ENCODE measurements around the gene CYTH3. TPM values are rescaled to one million over a fixed set of nuclear protein-coding genes. Genes with fewer than 3 reads are reported as not detected.
"Not testable (repeated sequence)": the region's sequence is repeated elsewhere in the genome, so short reads cannot be mapped to it uniquely, and the experiment has no call there.

Gene CYTH3
- polyA plus RNA-seq, 3 donors: 5.2 to 28.5 (median 23.2) TPM

DNA sequence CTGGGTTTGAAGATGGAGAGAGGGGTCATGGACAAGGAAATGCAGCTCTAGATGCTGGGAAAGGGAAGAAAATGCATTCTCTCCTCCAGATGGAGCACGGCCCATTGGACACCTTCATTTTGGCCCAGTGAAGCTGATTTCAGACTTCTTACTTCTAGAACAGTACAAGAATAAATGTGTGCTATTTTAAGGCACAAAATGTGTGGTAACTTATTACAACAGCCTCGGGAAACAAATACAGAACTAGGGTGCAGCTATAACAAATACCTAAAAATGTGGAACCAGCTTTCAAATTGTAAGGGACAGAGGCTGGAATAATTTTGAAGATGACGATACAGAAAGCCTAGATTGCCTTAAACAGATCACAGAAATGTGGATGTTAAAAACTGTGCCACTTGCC lies 54.1 kb downstream of the CYTH3 start:
- WGBS, 3 donors: 50 to 85% (median 61%) methylated on average over 3 of the region's 3 CpGs
- H3K27ac ChIP-seq (ENCODE audit: low read depth, low read length): no peak overlapping the region

GRCh38 chr7:6212008-6212407 lies 60.4 kb downstream of the CYTH3 start:
- 93 to 98% (median 96%) methylated on average over 3 of the region's 3 CpGs for WGBS, 3 donors
- no peak overlapping the region for H3K27ac ChIP-seq (ENCODE audit: low read depth, low read length)

GRCh38 chr7:6210621-6211372 lies 61.6 kb downstream of the CYTH3 start:
- 81 to 86% (median 85%) methylated on average over 7 of the region's 7 CpGs for WGBS, 3 donors
- H3K27ac ChIP-seq (ENCODE audit: low read depth, low read length): no peak overlapping the region

DNA sequence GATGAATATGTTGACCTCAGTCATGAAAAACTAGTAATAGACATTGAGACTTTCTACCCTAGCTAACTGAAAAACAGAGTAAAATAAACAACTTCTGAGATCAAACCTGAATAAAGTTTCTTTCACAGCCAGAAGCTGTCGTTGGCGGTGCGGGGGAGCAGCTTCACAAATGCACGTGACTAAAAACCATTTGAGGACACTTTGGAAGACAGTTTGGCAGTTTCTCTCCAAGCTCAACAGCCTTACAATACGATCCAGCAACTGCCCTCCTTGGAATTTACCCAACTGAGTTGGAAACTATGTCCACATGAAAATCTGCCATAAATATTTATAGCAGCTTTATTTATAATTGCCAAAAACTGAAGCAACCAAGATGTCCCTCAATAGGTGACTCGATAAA lies 63.1 kb downstream of the CYTH3 start:
- H3K27ac ChIP-seq (ENCODE audit: low read depth, low read length): no peak overlapping the region

DNA sequence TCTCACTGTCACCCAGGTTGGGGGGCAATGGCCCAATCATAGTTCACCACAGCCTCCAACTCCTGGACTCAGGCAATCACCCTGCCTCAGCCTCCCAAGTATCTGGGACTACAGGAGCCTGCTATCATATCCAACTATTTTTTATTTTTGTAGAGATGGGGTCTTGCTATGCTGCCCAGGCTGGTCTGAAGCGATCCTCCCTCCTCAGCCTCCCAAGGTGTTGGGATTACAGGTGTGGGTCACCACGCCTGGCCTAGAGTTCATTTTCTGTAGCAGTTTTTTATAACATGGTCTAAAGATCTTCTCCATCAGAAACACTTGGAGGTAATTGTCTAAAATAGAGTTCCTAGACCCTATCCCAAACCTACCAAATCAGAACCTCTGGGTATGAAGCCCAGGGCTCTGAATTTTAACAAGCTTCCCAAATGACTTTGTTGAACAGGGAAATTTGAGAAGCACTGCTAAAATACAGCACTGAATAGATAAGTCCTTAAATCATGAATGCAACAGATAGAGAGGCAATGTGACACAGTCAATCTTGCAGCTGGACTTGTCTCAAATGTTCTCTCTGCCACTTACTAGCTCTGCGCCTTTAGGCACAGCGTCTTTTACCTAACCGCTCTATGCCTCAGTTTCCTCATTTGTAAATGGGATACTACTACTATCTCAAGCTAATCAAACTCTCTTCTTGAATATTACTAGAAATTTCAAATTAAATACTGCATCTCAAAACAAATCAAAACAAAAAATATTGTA lies 63.7 kb downstream of the CYTH3 start:
- H3K27ac ChIP-seq (ENCODE audit: low read depth, low read length): no peak overlapping the region
- WGBS, 3 donors: 96 to 99% (median 97%) methylated on average over 5 of the region's 5 CpGs

More for the DNA sequence above, 63.1 kb downstream of the CYTH3 start:
- whole genome bisulfite sequencing, 3 donors: 58 to 72% (median 59%) methylated on average over 6 of the region's 6 CpGs

DNA sequence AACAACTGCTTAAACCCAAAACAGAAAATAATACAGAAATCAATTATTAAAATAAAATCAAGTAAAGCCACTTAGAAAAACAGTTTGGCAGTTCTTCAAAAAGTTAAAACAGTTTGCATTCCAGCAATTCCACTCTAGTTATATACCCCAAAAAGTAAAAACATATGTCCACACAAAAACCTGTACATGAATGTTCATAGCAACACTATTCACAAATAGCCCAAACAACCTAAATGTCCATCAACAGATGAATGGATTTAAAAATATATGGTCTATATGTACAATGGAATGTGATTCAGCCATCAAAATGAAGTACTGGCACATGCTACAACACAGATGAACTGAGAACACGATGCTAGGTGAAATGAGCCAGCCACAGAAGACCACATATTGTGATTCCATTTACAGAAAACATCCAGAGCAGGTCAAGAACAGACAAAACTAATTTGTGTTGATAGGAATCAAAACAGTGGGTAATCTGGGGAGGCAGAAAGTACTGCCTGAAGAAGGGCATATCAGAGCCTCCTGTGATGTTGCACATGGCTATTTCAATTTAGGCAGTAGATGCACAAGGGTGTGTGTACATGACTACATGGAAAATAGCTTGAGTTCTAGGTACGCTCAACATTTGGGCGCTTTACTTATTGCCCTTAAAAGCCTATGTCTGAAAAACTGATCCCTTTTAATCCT lies 66.3 kb downstream of the CYTH3 start:
- 78 to 90% (median 86%) methylated on average over 3 of the region's 3 CpGs for WGBS, 3 donors

GRCh38 chr7:6203381-6203780 lies 69.0 kb downstream of the CYTH3 start:
- WGBS, 3 donors: 92 to 97% (median 93%) methylated on average over 5 of the region's 5 CpGs

More for the DNA sequence above, 66.3 kb downstream of the CYTH3 start:
- no peak overlapping the region for H3K27ac ChIP-seq (ENCODE audit: low read depth, low read length)

GRCh38 chr7:6202117-6202516 lies 70.3 kb downstream of the CYTH3 start:
- 65 to 88% (median 87%) methylated on average over 10 of the region's 10 CpGs for WGBS, 3 donors
- no peak overlapping the region for H3K27ac ChIP-seq (ENCODE audit: low read depth, low read length)

More at GRCh38 chr7:6203381-6203780, 69.0 kb downstream of the CYTH3 start:
- H3K27ac ChIP-seq (ENCODE audit: low read depth, low read length): no peak overlapping the region

DNA sequence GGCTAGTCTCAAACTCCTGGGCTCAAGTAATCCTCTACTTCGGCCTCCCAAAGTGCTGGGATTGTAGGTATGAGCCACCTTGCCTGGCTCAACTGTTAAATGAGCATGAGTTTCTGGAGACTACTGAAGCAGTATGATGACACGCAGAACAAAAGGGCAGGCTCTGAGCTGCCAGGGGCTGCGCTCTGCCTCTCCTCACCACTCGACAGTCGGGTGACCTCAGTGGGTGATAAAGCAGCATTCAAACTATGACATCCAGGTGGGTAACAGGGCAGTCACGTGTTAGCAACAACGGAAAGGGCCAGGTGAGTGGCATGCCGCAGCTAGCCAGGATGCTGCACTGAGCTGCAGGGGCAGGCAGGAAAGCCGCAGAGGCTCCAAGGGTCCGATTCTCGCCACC lies 71.5 kb downstream of the CYTH3 start:
- H3K27ac ChIP-seq (ENCODE audit: low read depth, low read length): no peak overlapping the region
- WGBS, 3 donors: 94 to 97% (median 96%) methylated on average over 11 of the region's 11 CpGs

DNA sequence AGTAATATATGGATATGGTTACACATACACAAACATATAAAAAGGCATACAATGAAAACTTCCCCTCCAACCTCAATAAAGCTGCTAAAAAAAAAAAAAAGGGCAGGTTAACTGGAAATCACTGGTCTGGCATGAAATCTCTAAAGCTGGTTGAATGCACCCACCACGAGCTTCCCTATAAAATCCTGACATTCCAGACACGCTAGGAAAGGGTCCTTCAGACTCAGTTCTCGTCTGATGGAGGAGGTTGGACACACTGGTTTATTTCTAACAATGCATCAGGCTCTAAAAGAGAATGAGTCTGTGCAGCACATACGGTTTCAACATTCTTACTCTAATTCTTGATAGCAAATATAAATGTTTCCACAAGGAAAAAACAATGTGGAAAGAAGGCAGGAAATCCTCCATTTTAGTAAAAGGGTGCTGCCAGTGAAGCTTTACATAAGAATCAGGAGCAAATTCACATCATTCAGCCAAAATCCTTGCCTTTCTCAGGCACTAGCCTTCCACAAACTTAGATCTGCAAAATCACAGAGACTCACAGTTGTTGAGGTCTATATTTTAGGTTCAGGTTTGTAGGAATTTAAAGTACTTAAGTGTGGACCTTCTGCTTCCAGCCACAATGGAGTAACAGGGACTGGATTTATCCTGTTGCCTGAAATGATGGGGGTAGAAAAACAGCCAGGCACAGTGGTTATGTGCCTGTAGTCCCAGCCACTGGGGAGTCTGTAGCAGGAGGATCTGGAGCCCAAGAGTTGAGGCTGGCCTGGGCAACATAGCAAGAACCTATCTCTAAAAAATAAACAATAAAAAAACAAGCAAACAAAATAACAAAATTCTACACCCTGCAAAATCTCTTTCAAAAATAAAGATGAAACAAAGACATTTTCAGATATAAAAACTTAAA lies 73.5 kb downstream of the CYTH3 start:
- H3K27ac ChIP-seq (ENCODE audit: low read depth, low read length): no peak overlapping the region
- 77 to 86% (median 80%) methylated on average over 4 of the region's 4 CpGs for WGBS, 3 donors

DNA sequence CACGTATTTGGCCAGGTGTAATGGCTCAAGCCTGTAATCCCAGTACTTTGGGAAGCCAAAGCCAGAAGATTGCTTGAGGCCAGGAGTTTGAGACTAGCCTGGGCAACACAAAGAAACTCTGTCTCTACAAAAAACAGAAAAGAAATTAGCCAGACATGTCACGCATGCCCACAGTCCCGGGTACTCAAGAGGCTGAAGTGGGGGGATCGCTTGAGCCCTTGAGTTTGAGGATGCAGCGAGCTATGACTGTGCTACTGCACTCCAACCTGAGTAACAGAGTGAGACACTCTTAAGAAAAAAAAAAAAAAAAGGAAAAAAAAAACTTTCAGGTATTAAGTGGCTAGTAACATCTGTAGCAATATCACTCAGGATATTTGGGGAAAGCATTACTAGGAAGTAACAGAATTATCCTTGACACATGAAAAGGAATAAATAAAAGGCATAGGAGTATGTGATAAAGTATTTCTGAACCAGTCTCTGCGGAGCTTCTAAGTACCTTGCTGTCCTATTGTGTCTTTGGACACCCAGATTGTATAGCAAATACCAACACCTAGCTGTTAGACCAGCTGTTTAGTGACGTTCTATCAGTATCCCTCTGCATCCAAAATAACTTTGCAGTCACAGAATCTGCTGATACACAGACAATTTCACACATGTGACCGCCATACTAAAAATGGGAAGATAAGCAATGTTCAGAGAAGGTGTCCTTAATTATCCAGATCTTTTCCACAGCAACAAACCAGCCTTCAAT lies 74.4 kb downstream of the CYTH3 start:
- no peak overlapping the region for H3K27ac ChIP-seq (ENCODE audit: low read depth, low read length)
- WGBS, 3 donors: 92 to 94% (median 93%) methylated on average over 8 of the region's 8 CpGs

DNA sequence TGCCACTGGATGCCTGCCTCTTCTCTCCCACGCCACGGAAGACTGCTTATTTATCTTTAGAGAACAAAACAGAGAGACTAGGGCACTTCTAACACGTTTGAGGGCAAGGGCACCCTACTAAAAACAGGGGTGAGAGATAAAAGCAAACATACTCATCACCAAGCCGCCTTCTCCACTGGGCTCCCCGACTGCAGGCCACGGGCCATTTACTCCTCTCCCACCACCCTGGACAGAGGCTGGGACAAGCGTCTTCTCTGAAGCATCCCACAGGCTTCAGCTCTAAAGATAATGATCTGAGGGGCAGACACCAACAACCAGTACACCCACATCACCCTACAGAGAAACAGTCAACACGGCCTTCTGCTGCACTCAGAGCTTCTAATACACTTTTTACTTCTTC lies 78.7 kb downstream of the CYTH3 start:
- no peak overlapping the region for H3K27ac ChIP-seq (ENCODE audit: low read depth, low read length)
- WGBS, 3 donors: 86 to 92% (median 90%) methylated on average over 8 of the region's 8 CpGs

GRCh38 chr7:6190563-6190962 lies 81.9 kb downstream of the CYTH3 start:
- 88 to 90% (median 89%) methylated on average over 7 of the region's 7 CpGs for WGBS, 3 donors
- H3K27ac ChIP-seq (ENCODE audit: low read depth, low read length): not testable (repeated sequence)

DNA sequence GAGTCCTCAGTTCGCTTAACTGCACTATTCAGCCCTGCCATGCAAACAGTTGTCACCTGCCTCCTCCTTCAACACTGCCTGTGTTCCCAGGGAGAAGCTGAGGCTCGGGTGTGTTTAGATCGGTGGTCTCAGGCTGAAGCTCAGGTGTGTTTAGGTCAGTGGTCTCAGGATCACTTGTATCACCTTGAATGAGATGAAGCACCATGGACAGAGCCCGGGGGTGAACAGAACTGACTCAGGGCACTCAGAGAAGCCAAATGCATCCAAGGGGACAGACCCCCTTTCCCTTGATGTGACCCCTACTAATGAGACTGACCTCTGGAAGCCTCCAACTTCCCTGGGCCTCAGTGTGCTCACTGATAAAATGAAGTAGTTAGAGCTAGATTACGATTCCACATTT lies 84.0 kb downstream of the CYTH3 start:
- no peak overlapping the region for H3K27ac ChIP-seq (ENCODE audit: low read depth, low read length)
- 94 to 96% (median 94%) methylated on average over 5 of the region's 5 CpGs for WGBS, 3 donors

- 82 to 89% (median 83%) methylated on average over 11 of the region's 11 CpGs for WGBS, 3 donors
- no peak overlapping the region for H3K27ac ChIP-seq (ENCODE audit: low read depth, low read length)
These were observed 85.8 kb downstream of the CYTH3 start for GRCh38 chr7:6186577-6186976.

DNA sequence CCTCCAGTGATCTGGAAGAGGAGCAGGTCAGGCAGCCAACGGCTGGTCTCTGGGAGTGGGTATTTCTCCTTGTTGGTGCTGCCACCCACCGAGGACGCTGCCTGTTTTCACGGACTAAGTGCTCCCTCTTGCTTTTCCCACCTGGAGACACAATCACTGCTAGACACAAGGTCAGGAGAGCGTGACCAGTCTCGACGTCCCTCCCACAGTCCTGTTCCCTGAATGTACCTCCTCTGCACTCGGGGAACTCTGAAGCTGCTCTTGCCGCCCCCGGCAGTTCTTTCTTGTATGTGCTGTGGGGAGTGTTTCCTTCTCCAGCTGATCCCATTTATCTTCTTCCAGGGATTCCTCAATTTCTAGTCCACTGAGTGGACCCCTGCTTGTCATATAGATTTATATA lies 89.4 kb downstream of the CYTH3 start:
- H3K27ac ChIP-seq (ENCODE audit: low read depth, low read length): no peak overlapping the region
- WGBS, 3 donors: 88 to 93% (median 92%) methylated on average over 10 of the region's 10 CpGs

GRCh38 chr7:6181136-6181535 lies 91.3 kb downstream of the CYTH3 start:
- no peak overlapping the region for H3K27ac ChIP-seq (ENCODE audit: low read depth, low read length)
- WGBS, 3 donors: 57 to 94% (median 60%) methylated on average over 1 of the region's 1 CpG

DNA sequence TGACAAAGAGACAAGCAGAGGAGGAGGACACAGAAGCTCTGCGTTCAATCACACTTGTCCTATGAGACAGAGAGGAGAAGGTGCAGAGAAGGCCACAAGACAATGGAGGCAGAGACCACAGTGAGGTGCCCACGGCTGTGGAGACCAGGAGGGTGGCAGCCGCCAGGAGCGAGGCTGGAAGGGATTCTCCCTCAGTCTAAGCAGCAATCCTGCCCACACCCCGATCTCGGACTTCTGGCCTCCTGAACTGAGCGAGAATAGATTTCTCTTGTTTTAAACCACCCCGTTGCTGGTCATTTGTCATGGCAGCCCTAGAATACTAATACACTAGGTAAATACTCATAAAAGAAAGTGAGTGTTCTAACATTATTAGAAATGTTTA lies 92.1 kb downstream of the CYTH3 start:
- no peak overlapping the region for H3K27ac ChIP-seq (ENCODE audit: low read depth, low read length)
- WGBS, 3 donors: 94 to 96% (median 94%) methylated on average over 8 of the region's 8 CpGs

Data from adipose tissue (tissue), 3 donors.